Stomach (tissue), 9 donors: ENCODE results near the gene RPS14. TPM values are rescaled to one million over a fixed set of nuclear protein-coding genes. Genes with fewer than 3 reads are reported as not detected.

Experiments used
- DNase-seq, 2 donors: peaks; one replicate each; pipeline versions ENCODE4 v3.0.0 to v3.0.0-alpha.2; 2013 to 2019
- H3K27ac ChIP-seq, 5 donors: fragments of 200-600 bp in 4 of 5; sonication (generic) in 4 of 5; one replicate each; pipeline ENCODE4 v1.5.1; 2013 to 2019; ENCODE audit warnings: mild to moderate bottlenecking in 1 of 5, moderate library complexity in 1 of 5
- H3K27me3 ChIP-seq, 3 donors: fragments of 200-600 bp; sonication (generic); one replicate each; pipeline ENCODE4 v1.5.1; 2017 to 2019; ENCODE audit warnings: mixed run types in 1 of 3
- H3K36me3 ChIP-seq, 4 donors: fragments of 200-600 bp; sonication (generic); 1 replicate in 3 of 4; 2 replicates in 1 of 4; pipeline ENCODE4 v1.5.1; 2016 to 2019
- H3K4me1 ChIP-seq, 4 donors: fragments of 200-600 bp; sonication (generic); one replicate each; pipeline ENCODE4 v1.5.1; 2016 to 2019
- H3K4me3 ChIP-seq, 4 donors: fragments of 200-600 bp; sonication (generic) in 3 of 4; one replicate each; pipeline ENCODE4 v1.5.1; 2016 to 2019; ENCODE audit warnings: mild to moderate bottlenecking in 1 of 4
- H3K9me3 ChIP-seq, 4 donors: fragments of 200-600 bp; sonication (generic); one replicate each; pipeline ENCODE4 v1.5.1; 2016 to 2019
- EP300 ChIP-seq: sonication (generic); formaldehyde crosslinking; IDR thresholded peaks from one replicate; pipeline ENCODE4 v1.6.1; 2017; ENCODE audit warnings: antibody characterized with exemption
- POLR2A ChIP-seq, 4 donors: fragments of 450-650 bp; IDR thresholded peaks; one replicate each; pipeline ENCODE4 v1.6.1; 2016; ENCODE audit warnings: antibody characterized with exemption in 4 of 4, control low read depth in 2 of 4, mild to moderate bottlenecking in 1 of 4, moderate library complexity in 1 of 4
- POLR2AphosphoS5 ChIP-seq, 3 donors: sonication (generic); formaldehyde crosslinking; IDR thresholded peaks; one replicate each; pipeline ENCODE4 v1.6.1; 2016; ENCODE audit warnings: antibody characterized with exemption in 3 of 3
- WGBS, 5 donors: extraction: QIAGEN DNeasy Blood & Tissue Kit in 3 of 5; methylation state at CpG; one replicate each; pipeline versions ENCODE4 v1.1.5 to v1.1.7; 2013 to 2018; 5-methylcytosine and 5-hydroxymethylcytosine counted together
- intact Hi-C: fragments of 100-400 bp; cut with DNase I; formaldehyde crosslinking; loops from one replicate; pipeline ENCODE4 v1.15.1; 2023; ENCODE audit warnings: low total_unique reads
- polyA plus RNA-seq, 3 donors: library from polyadenylated mRNA; stranded (reverse); fragments of 200-250 nt; gene quantifications; one replicate each; pipeline ENCODE4 v1.2.3, GENCODE V29; 2013
- total RNA-seq, 5 donors: library from RNA; depleted of rRNA; stranded (reverse); fragments of >200 nt; gene quantifications; one replicate each; pipeline versions ENCODE4 v1.1.0 to v1.2.3, GENCODE V29; 2014 to 2016
- TF ChIP-seq, protein P1 (sequence below), 7 experiments: fragments of 450-650 bp in 4 of 7; fragments of 200-600 bp in 3 of 7; sonication (generic) in 3 of 7; IDR thresholded peaks; one replicate each; pipeline ENCODE4 v1.5.1; 2016 to 2019; ENCODE audit warnings: antibody characterized with exemption in 7 of 7, control low read depth in 2 of 7, mild to moderate bottlenecking in 1 of 7
- donor health status: healthy with polysubstance abuse.
- donor health status: Bipolar disorder and iron deficiency.
- donor health status: healthy.

Gene RPS14
- total and polyA plus RNA-seq, 8 donors, result 899 to 6,427 (median 3,570) TPM

DNA sequence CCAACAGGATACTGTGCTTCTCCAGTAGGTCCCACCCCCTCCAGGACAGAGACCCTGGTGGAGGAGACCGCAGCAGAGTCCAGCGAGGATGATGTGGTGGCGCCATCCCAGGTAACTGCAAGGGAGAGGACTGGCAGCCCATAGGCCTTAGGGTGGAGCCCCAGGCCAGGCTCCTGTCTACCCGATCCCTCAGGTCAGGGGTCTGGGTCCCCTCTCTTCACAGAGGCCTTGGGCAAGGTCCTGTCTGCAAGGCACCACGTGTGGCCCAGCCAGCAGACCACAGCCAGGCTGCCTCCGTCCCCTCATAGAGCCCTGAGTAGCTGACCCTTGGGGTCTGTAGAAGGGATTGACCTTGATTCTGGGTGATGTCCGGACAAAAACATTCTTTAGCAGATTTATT, 56.9 kb downstream of the RPS14 start:
- no peaks in the 10 kb centered on the region for H3K9me3 ChIP-seq
- intact Hi-C loops, result no loop called here
- H3K4me3 ChIP-seq, result no peak overlapping the region
- WGBS, 5 donors, result 90 to 95% (median 93%) methylated on average over 4 to 7 of the region's 7 CpGs
- no peak for DNase-seq
- no peak overlapping the region for H3K27ac ChIP-seq
- H3K4me1 ChIP-seq, result no peaks in the 10 kb centered on the region
- no peaks in the 10 kb centered on the region for H3K27me3 ChIP-seq
- TF ChIP-seq POLR2A (IDR thresholded peaks at IDR 0.05), result no peak
- TF ChIP-seq EP300, result no peak
- TF ChIP-seq POLR2AphosphoS5 (IDR thresholded peaks at IDR 0.05), result no peak
- TF ChIP-seq, protein P1, sequence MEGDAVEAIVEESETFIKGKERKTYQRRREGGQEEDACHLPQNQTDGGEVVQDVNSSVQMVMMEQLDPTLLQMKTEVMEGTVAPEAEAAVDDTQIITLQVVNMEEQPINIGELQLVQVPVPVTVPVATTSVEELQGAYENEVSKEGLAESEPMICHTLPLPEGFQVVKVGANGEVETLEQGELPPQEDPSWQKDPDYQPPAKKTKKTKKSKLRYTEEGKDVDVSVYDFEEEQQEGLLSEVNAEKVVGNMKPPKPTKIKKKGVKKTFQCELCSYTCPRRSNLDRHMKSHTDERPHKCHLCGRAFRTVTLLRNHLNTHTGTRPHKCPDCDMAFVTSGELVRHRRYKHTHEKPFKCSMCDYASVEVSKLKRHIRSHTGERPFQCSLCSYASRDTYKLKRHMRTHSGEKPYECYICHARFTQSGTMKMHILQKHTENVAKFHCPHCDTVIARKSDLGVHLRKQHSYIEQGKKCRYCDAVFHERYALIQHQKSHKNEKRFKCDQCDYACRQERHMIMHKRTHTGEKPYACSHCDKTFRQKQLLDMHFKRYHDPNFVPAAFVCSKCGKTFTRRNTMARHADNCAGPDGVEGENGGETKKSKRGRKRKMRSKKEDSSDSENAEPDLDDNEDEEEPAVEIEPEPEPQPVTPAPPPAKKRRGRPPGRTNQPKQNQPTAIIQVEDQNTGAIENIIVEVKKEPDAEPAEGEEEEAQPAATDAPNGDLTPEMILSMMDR (IDR thresholded peaks at IDR 0.05), result no peak
- peaks cover 80 to 100% (median 100%) of the 10 kb centered on the region in 4 donors for H3K36me3 ChIP-seq

Other genes with a start within 250 kb of the RPS14 start
- gene CAMK2A, start 160.0 kb downstream of the RPS14 start, total RNA-seq, result 10 to 100 TPM in 1 of 5 donors, 1 to 10 TPM in 2, not detected in 2; 1.1 to 18.3 (median 6.4) TPM
- gene CAMK2A, start 160.0 kb downstream of the RPS14 start, polyA plus RNA-seq, result under 1 TPM; 0.06 to 0.15 (median 0.13) TPM
- gene ARSI, start 146.8 kb downstream of the RPS14 start, total RNA-seq, result 1 to 10 TPM in 3 of 5 donors, not detected in 2; 1.7 to 7.0 (median 2.3) TPM
- under 1 TPM in 2 of 3 donors, not detected in 1; 0.35 to 0.81 TPM for gene ARSI, start 146.8 kb downstream of the RPS14 start, polyA plus RNA-seq
- 10 to 100 TPM; 13.6 to 47.8 (median 36.2) TPM for gene TCOF1, start 92.0 kb downstream of the RPS14 start, total RNA-seq
- 10 to 100 TPM; 11.7 to 74.1 (median 14.0) TPM for gene TCOF1, start 92.0 kb downstream of the RPS14 start, polyA plus RNA-seq
- gene CD74, start 36.8 kb downstream of the RPS14 start, total RNA-seq, result 1,000 to 10,000 TPM in 1 of 5 donors, 100 to 1,000 TPM in 4; 102 to 1,185 (median 324) TPM
- 100 to 1,000 TPM; 177 to 883 (median 268) TPM for gene CD74, start 36.8 kb downstream of the RPS14 start, polyA plus RNA-seq
- gene NDST1, start 58.4 kb upstream of the RPS14 start, total RNA-seq, result 10 to 100 TPM; 14.2 to 32.9 (median 21.6) TPM
- 10 to 100 TPM in 1 of 3 donors, 1 to 10 TPM in 2; 6.4 to 15.3 (median 7.2) TPM for gene NDST1, start 58.4 kb upstream of the RPS14 start, polyA plus RNA-seq
- gene SYNPO, start 190.9 kb upstream of the RPS14 start, total RNA-seq, result 10 to 100 TPM in 3 of 5 donors, 1 to 10 TPM in 2; 3.7 to 52.7 (median 20.1) TPM
- 10 to 100 TPM; 12.6 to 42.3 (median 23.2) TPM for gene SYNPO, start 190.9 kb upstream of the RPS14 start, polyA plus RNA-seq
- under 1 TPM in 1 of 5 donors, not detected in 4; 0.55 TPM for gene MYOZ3, start 211.5 kb upstream of the RPS14 start, total RNA-seq
- 1 to 10 TPM in 1 of 3 donors, under 1 TPM in 2; 0.23 to 1.8 (median 0.50) TPM for gene MYOZ3, start 211.5 kb upstream of the RPS14 start, polyA plus RNA-seq